ENCODE results near the gene SPPL2A. TPM values are rescaled to one million over a fixed set of nuclear protein-coding genes. Genes with fewer than 3 reads are reported as not detected.

Gene SPPL2A
- total and polyA plus RNA-seq, 2 of the 13 experiments (the other 11 are each of a cell fraction or from before 2014, with no cell fraction given) = 80.5 to 105 TPM

DNA sequence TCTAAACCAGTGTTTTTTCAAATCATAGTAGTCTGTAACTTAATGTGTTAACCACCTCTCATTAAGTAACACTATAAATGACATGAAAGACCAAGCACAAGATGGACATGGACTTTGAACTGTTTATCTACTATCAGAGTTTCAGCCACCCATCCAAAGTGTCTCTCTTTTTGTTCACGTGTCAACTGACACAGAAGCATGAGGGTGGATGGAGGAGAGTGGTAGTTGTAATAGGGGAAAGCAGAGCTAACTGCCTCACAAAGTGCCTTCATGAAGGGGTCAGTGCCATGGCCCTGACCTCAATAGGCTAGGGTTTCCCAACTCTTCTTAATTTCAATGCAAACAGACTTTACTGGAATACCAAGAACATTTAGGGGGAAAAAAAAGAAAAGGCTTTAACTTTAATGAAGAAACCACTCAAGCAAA, 46.8 kb downstream of the SPPL2A start (continued):
- TF ChIP-seq, protein P1, sequence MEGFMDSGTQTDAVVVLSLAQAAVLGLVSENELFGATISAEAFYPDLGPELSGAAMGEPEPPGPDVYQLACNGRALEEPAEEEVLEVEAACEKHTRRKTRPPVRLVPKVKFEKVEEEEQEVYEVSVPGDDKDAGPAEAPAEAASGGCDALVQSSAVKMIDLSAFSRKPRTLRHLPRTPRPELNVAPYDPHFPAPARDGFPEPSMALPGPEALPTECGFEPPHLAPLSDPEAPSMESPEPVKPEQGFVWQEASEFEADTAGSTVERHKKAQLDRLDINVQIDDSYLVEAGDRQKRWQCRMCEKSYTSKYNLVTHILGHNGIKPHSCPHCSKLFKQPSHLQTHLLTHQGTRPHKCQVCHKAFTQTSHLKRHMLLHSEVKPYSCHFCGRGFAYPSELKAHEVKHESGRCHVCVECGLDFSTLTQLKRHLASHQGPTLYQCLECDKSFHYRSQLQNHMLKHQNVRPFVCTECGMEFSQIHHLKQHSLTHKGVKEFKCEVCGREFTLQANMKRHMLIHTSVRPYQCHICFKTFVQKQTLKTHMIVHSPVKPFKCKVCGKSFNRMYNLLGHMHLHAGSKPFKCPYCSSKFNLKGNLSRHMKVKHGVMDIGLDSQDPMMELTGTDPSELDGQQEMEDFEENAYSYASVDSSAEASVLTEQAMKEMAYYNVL (CRISPR knock-in tag; IDR thresholded peaks at IDR 0.05; ENCODE audit: borderline replicate concordance) = peak; percentile 91; the same call in 1 of the 2 replicates
- TF ChIP-seq NCOR1 (IDR thresholded peaks at IDR 0.05; ENCODE audit: borderline replicate concordance, low read length) = peak; percentile 92
- peak; percentile 91 for TF ChIP-seq MIXL1 (CRISPR knock-in tag; IDR thresholded peaks at IDR 0.05)
- no peak for TF ChIP-seq ZNF766 (CRISPR knock-in tag; IDR thresholded peaks at IDR 0.05; ENCODE audit: borderline replicate concordance)
- no peak for TF ChIP-seq ZNF562 (CRISPR knock-in tag; IDR thresholded peaks at IDR 0.05; ENCODE audit: borderline replicate concordance)
- peak; percentile 79; the same call in 1 of the 2 replicates for TF ChIP-seq ZNF580 (CRISPR knock-in tag; IDR thresholded peaks at IDR 0.05; ENCODE audit: borderline replicate concordance, low read depth)
- TF ChIP-seq RNF219 (CRISPR knock-in tag; IDR thresholded peaks at IDR 0.05) = no peak
- peak; percentile 73; the same call in 1 of the 2 replicates for TF ChIP-seq ZNF331 (CRISPR knock-in tag; IDR thresholded peaks at IDR 0.05)
- no peak for TF ChIP-seq ZNF513 (CRISPR knock-in tag; conservative IDR thresholded peaks at IDR 0.05)
- TF ChIP-seq, protein P2, sequence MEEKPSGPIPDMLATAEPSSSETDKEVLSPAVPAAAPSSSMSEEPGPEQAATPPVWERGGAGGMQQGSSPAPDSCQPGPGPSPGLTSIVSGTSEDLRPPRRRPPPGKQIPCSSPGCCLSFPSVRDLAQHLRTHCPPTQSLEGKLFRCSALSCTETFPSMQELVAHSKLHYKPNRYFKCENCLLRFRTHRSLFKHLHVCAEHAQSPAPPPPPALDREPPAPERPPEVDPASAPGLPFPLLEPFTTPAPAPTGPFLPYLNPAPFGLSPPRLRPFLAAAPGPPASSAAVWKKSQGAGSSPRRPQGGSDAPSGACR (CRISPR knock-in tag; IDR thresholded peaks at IDR 0.05) = 0 out of 2 replicates have a peak, but pooled peaks have one; percentile 43
- TF ChIP-seq SNRNP70 (IDR thresholded peaks at IDR 0.05; ENCODE audit: low read depth, low read length) = no peak
- no peak for TF ChIP-seq MYNN (CRISPR knock-in tag; IDR thresholded peaks at IDR 0.05; ENCODE audit: low read depth)
- peak; percentile 96 for TF ChIP-seq GATAD2A (CRISPR knock-in tag; IDR thresholded peaks at IDR 0.05)
- no peak for TF ChIP-seq ZSCAN21 (CRISPR knock-in tag; IDR thresholded peaks at IDR 0.05; ENCODE audit: borderline replicate concordance)
- peak; percentile 54; the same call in 1 of the 2 replicates for TF ChIP-seq CBX5 (CRISPR knock-in tag; IDR thresholded peaks at IDR 0.05; ENCODE audit: borderline replicate concordance)
- TF ChIP-seq SUZ12 (IDR thresholded peaks at IDR 0.05; ENCODE audit: low read depth, low read length) = no peak
- TF ChIP-seq ZNF589 (CRISPR knock-in tag; conservative IDR thresholded peaks at IDR 0.05) = no peak
- TF ChIP-seq CBX2 (IDR thresholded peaks at IDR 0.05; ENCODE audit: low read depth, low read length) = no peak
- TF ChIP-seq CBX2 (CRISPR knock-in tag; IDR thresholded peaks at IDR 0.05; ENCODE audit: low read depth) = no peak
- TF ChIP-seq NAIF1 (CRISPR knock-in tag; IDR thresholded peaks at IDR 0.05; ENCODE audit: borderline replicate concordance) = no peak
- TF ChIP-seq ZNF510 (CRISPR knock-in tag; IDR thresholded peaks at IDR 0.05; ENCODE audit: low read depth) = no peak

Data from HepG2 (cell line).